Upper lobe of right lung (tissue), 1 donor: ENCODE data around the gene PLA2G4B. TPM values are rescaled to one million over a fixed set of nuclear protein-coding genes. Genes with fewer than 3 reads are reported as not detected.

Source experiments
- ATAC-seq: fragments of 200-7000 bp; cut with Tn5 transposase; one replicate; pipeline ENCODE4 v1.9.1; 2020; ENCODE audit warnings: mild to moderate bottlenecking, moderate library complexity
- DNase-seq: peaks from one replicate; pipeline ENCODE4 v3.0.0-alpha.2; 2020
- H3K27ac ChIP-seq: fragments of 200-600 bp; one replicate; pipeline ENCODE4 v1.8.0; 2022
- H3K27me3 ChIP-seq: fragments of 200-600 bp; one replicate; pipeline ENCODE4 v1.8.0; 2022; ENCODE audit warnings: mild to moderate bottlenecking
- H3K36me3 ChIP-seq: fragments of 200-600 bp; one replicate; pipeline ENCODE4 v1.8.0; 2022
- H3K4me1 ChIP-seq: fragments of 200-600 bp; one replicate; pipeline ENCODE4 v1.8.0; 2022
- H3K4me3 ChIP-seq: fragments of 200-600 bp; one replicate; pipeline ENCODE4 v1.8.0; 2022; ENCODE audit warnings: mild to moderate bottlenecking
- H3K9me3 ChIP-seq: fragments of 200-600 bp; one replicate; pipeline ENCODE4 v1.8.0; 2022
- CTCF ChIP-seq: fragments of 200-600 bp; IDR thresholded peaks from one replicate; pipeline ENCODE4 v1.8.0; 2022; ENCODE audit warnings: antibody characterized with exemption
- intact Hi-C: fragments of 100-400 bp; cut with DNase I; formaldehyde crosslinking; loops from one replicate; pipeline ENCODE4 v1.11.0; 2022
- total RNA-seq: library from RNA; stranded (reverse); fragmentation: NEBNext Ultra II Directional; extraction: Animal tissue kit (Norgen Biotek cat#: 25700); gene quantifications from one replicate; pipeline ENCODE4 v1.2.1, GENCODE V29; 2021
- donor health status: DM: no; HTN: yes; CAD: no; lungs with severe emphysema.

PLA2G4B gene
- total RNA-seq, 1 donor from 2014 or later, result 14.4 TPM

- H3K4me1 ChIP-seq, result peaks cover 36% of the 10 kb centered on the region
- no peak overlapping the region for H3K4me3 ChIP-seq
- TF ChIP-seq CTCF, result no peak
- no peaks in the 10 kb centered on the region for H3K9me3 ChIP-seq
- no peak for DNase-seq
- intact Hi-C loops, result no loop called here
- no peaks in the 10 kb centered on the region for H3K27me3 ChIP-seq
- no peak for ATAC-seq
- no peaks in the 10 kb centered on the region for H3K36me3 ChIP-seq
- H3K27ac ChIP-seq, result peak overlapping the region; percentile 38
Measured at GRCh38 chr15:41791547-41791937, 47.1 kb upstream of the PLA2G4B start.

- DNase-seq (no peak), ATAC-seq (no peak)
- Histone ChIP-seq H3K27ac (no peak overlapping the region), H3K9me3 (no peaks in the 10 kb centered on the region), H3K36me3 (no peaks in the 10 kb centered on the region), H3K4me3 (no peak overlapping the region), H3K4me1 (peaks cover 41% of the 10 kb centered on the region), H3K27me3 (no peaks in the 10 kb centered on the region)
- intact Hi-C loops, result no loop called here
- TF ChIP-seq CTCF, result no peak
Measured at GRCh38 chr15:41792000-41792637, 46.5 kb upstream of the PLA2G4B start.

- Histone ChIP-seq H3K4me1 (peaks cover 36% of the 10 kb centered on the region), H3K36me3 (no peaks in the 10 kb centered on the region), H3K27ac (no peak overlapping the region), H3K4me3 (no peak overlapping the region), H3K27me3 (no peaks in the 10 kb centered on the region), H3K9me3 (no peaks in the 10 kb centered on the region)
- no peak for TF ChIP-seq CTCF
- intact Hi-C loops, result no loop called here
- no peak for DNase-seq
- no peak for ATAC-seq
Measured at GRCh38 chr15:41794081-41794480, 44.6 kb upstream of the PLA2G4B start.

- intact Hi-C loops, result no loop called here
- Histone ChIP-seq H3K27ac (peak overlapping the region; percentile 5), H3K27me3 (no peaks in the 10 kb centered on the region), H3K4me1 (peaks cover 20% of the 10 kb centered on the region), H3K9me3 (no peaks in the 10 kb centered on the region), H3K36me3 (peaks cover 13% of the 10 kb centered on the region), H3K4me3 (no peak overlapping the region)
- ATAC-seq (no peak), DNase-seq (no peak)
- no peak for TF ChIP-seq CTCF
Measured at GRCh38 chr15:41795996-41796856, 42.4 kb upstream of the PLA2G4B start.

- Histone ChIP-seq H3K4me3 (no peak overlapping the region), H3K9me3 (no peaks in the 10 kb centered on the region), H3K27me3 (no peaks in the 10 kb centered on the region), H3K27ac (no peak overlapping the region), H3K36me3 (peaks cover 13% of the 10 kb centered on the region), H3K4me1 (peaks cover 13% of the 10 kb centered on the region)
- intact Hi-C loops, result no loop called here
- no peak for DNase-seq
- no peak for ATAC-seq
- no peak for TF ChIP-seq CTCF
Measured at GRCh38 chr15:41797201-41797944, 41.3 kb upstream of the PLA2G4B start.
